Measurements from ENCODE around the gene TOPORS.
"Not testable (repeated sequence)": the region's sequence is repeated elsewhere in the genome, so short reads cannot be mapped to it uniquely, and the experiment has no call there.

The TOPORS gene

GRCh38 chr9:32551276-32552051 is 922 bp downstream of the TOPORS start:
- Histone ChIP-seq H2BK15ac (ENCODE audit: low read depth, poor library complexity, severe bottlenecking) (no peak overlapping the region), H3K9me3 (ENCODE audit: control insufficient read depth, low read length) (no peaks in the 10 kb centered on the region), H3K18ac (ENCODE audit: low read depth in 1 of 2, low read length in 2 of 2) (peak overlapping the region; percentile 1 to 59), H3K27me3 (ENCODE audit: control insufficient read depth in 1 of 2, insufficient read depth in 1 of 2, low read length in 2 of 2) (no peaks in the 10 kb centered on the region), H3K79me1 (replicated peaks; ENCODE audit: low read length, poor library complexity, severe bottlenecking) (peaks cover 9% of the 10 kb centered on the region), H3K14ac (ENCODE audit: low read length in 2 of 2) (peak overlapping the region; percentile 13 to 26), H4K91ac (ENCODE audit: low read length) (no peak overlapping the region), H3K4me3 (ENCODE audit: insufficient read depth in 1 of 2, low read depth in 1 of 2, low read length in 2 of 2) (peak overlapping the region; percentile 87 to 99), H2AK5ac (ENCODE audit: low read length, severe bottlenecking) (peak overlapping the region; percentile 41), H4K8ac (ENCODE audit: low read length) (peak overlapping the region; percentile 7), H3K4me2 (ENCODE audit: low read length, poor library complexity, severe bottlenecking) (peak overlapping the region; percentile 68), H2BK12ac (ENCODE audit: low read length in 2 of 2) (peak overlapping the region in 1 of 2 experiments; percentile 32), H2BK120ac (ENCODE audit: low read depth, low read length) (no peak overlapping the region), H2AFZ (ENCODE audit: low read depth, low read length) (peak overlapping the region; percentile 18), H3K4me1 (ENCODE audit: control insufficient read depth, insufficient read depth, low read depth, low read length) (peaks cover 3% of the 10 kb centered on the region), H2BK5ac (ENCODE audit: low read depth, low read length, poor library complexity, severe bottlenecking) (no peak overlapping the region), H3K36me3 (ENCODE audit: control insufficient read depth in 1 of 2, insufficient read depth in 2 of 2, low read depth in 1 of 2, low read length in 2 of 2) (peaks cover 0 to 20% of the 10 kb centered on the region in 2 experiments), H3K27ac (ENCODE audit: low read length, poor library complexity, severe bottlenecking) (peak overlapping the region; percentile 88), H3K23ac (ENCODE audit: low read length in 2 of 2) (no peak overlapping the region), H3K9ac (ENCODE audit: low read length) (peak overlapping the region; percentile 99), H3K4ac (ENCODE audit: low read depth in 1 of 2, low read length in 2 of 2) (peak overlapping the region in 1 of 2 experiments; percentile 34)
- under 1% methylated on average over 32 of the region's 36 CpGs for WGBS
- DNase-seq, result peak; percentile 70

GRCh38 chr9:32550562-32551275 is 1.7 kb downstream of the TOPORS start:
- H3K23ac ChIP-seq (ENCODE audit: low read length in 2 of 2), result peak overlapping the region in 1 of 2 experiments; percentile 83
- peaks cover 6% of the 10 kb centered on the region for H3K79me1 ChIP-seq (replicated peaks; ENCODE audit: low read length, poor library complexity, severe bottlenecking)
- H3K4me1 ChIP-seq (ENCODE audit: control insufficient read depth, insufficient read depth, low read depth, low read length), result peaks cover 3% of the 10 kb centered on the region
- no peak overlapping the region for H2AK5ac ChIP-seq (ENCODE audit: low read length, severe bottlenecking)
- no peak overlapping the region for H2BK5ac ChIP-seq (ENCODE audit: low read depth, low read length, poor library complexity, severe bottlenecking)
- peak overlapping the region; percentile 99 for H3K9ac ChIP-seq (ENCODE audit: low read length)
- no peak overlapping the region for H4K8ac ChIP-seq (ENCODE audit: low read length)
- peak overlapping the region in 1 of 2 experiments; percentile 6 for H3K18ac ChIP-seq (ENCODE audit: low read depth in 1 of 2, low read length in 2 of 2)
- no peaks in the 10 kb centered on the region for H3K9me3 ChIP-seq (ENCODE audit: control insufficient read depth, low read length)
- H3K36me3 ChIP-seq (ENCODE audit: control insufficient read depth in 1 of 2, insufficient read depth in 2 of 2, low read depth in 1 of 2, low read length in 2 of 2), result peaks cover 0 to 13% of the 10 kb centered on the region in 2 experiments
- H3K4me3 ChIP-seq (ENCODE audit: insufficient read depth in 1 of 2, low read depth in 1 of 2, low read length in 2 of 2), result peak overlapping the region; percentile 87 to 99
- peak overlapping the region in 1 of 2 experiments; percentile 11 for H3K14ac ChIP-seq (ENCODE audit: low read length in 2 of 2)
- peak overlapping the region in 1 of 2 experiments; percentile 32 for H2BK12ac ChIP-seq (ENCODE audit: low read length in 2 of 2)
- H2BK15ac ChIP-seq (ENCODE audit: low read depth, poor library complexity, severe bottlenecking), result no peak overlapping the region
- no peak overlapping the region for H2BK120ac ChIP-seq (ENCODE audit: low read depth, low read length)
- under 1% methylated on average over 56 of the region's 75 CpGs for WGBS
- peak overlapping the region; percentile 88 for H3K27ac ChIP-seq (ENCODE audit: low read length, poor library complexity, severe bottlenecking)
- peak overlapping the region; percentile 68 for H3K4me2 ChIP-seq (ENCODE audit: low read length, poor library complexity, severe bottlenecking)
- no peak overlapping the region for H4K91ac ChIP-seq (ENCODE audit: low read length)
- peak overlapping the region; percentile 18 for H2AFZ ChIP-seq (ENCODE audit: low read depth, low read length)
- peak overlapping the region in 1 of 2 experiments; percentile 67 for H3K4ac ChIP-seq (ENCODE audit: low read depth in 1 of 2, low read length in 2 of 2)
- peak; percentile 95 for DNase-seq
- H3K27me3 ChIP-seq (ENCODE audit: control insufficient read depth in 1 of 2, insufficient read depth in 1 of 2, low read length in 2 of 2), result no peaks in the 10 kb centered on the region

GRCh38 chr9:32550150-32550561 is 2.2 kb downstream of the TOPORS start:
- WGBS, result 2% methylated on average over 10 of the region's 10 CpGs
- peak; percentile 58 for DNase-seq
- no peak overlapping the region for H2BK5ac ChIP-seq (ENCODE audit: low read depth, low read length, poor library complexity, severe bottlenecking)
- no peak overlapping the region for H2AK5ac ChIP-seq (ENCODE audit: low read length, severe bottlenecking)
- H4K91ac ChIP-seq (ENCODE audit: low read length), result no peak overlapping the region
- peak overlapping the region in 1 of 2 experiments; percentile 67 for H3K4ac ChIP-seq (ENCODE audit: low read depth in 1 of 2, low read length in 2 of 2)
- H3K14ac ChIP-seq (ENCODE audit: low read length in 2 of 2), result peak overlapping the region in 1 of 2 experiments; percentile 11
- no peak overlapping the region for H2AFZ ChIP-seq (ENCODE audit: low read depth, low read length)
- H3K27ac ChIP-seq (ENCODE audit: low read length, poor library complexity, severe bottlenecking), result peak overlapping the region; percentile 59
- H3K9me3 ChIP-seq (ENCODE audit: control insufficient read depth, low read length), result no peaks in the 10 kb centered on the region
- no peak overlapping the region for H2BK12ac ChIP-seq (ENCODE audit: low read length in 2 of 2)
- peak overlapping the region; percentile 99 for H3K9ac ChIP-seq (ENCODE audit: low read length)
- H3K27me3 ChIP-seq (ENCODE audit: control insufficient read depth in 1 of 2, insufficient read depth in 1 of 2, low read length in 2 of 2), result no peaks in the 10 kb centered on the region
- peaks cover 3% of the 10 kb centered on the region for H3K79me1 ChIP-seq (replicated peaks; ENCODE audit: low read length, poor library complexity, severe bottlenecking)
- no peak overlapping the region for H3K18ac ChIP-seq (ENCODE audit: low read depth in 1 of 2, low read length in 2 of 2)
- H4K8ac ChIP-seq (ENCODE audit: low read length), result no peak overlapping the region
- H3K23ac ChIP-seq (ENCODE audit: low read length in 2 of 2), result peak overlapping the region in 1 of 2 experiments; percentile 83
- H3K36me3 ChIP-seq (ENCODE audit: control insufficient read depth in 1 of 2, insufficient read depth in 2 of 2, low read depth in 1 of 2, low read length in 2 of 2), result peaks cover 0 to 9% of the 10 kb centered on the region in 2 experiments
- H3K4me2 ChIP-seq (ENCODE audit: low read length, poor library complexity, severe bottlenecking), result peak overlapping the region; percentile 68
- no peak overlapping the region for H2BK120ac ChIP-seq (ENCODE audit: low read depth, low read length)
- peak overlapping the region; percentile 87 to 99 for H3K4me3 ChIP-seq (ENCODE audit: insufficient read depth in 1 of 2, low read depth in 1 of 2, low read length in 2 of 2)
- H3K4me1 ChIP-seq (ENCODE audit: control insufficient read depth, insufficient read depth, low read depth, low read length), result peaks cover 3% of the 10 kb centered on the region
- H2BK15ac ChIP-seq (ENCODE audit: low read depth, poor library complexity, severe bottlenecking), result no peak overlapping the region

- 99% methylated on average over 20 of the region's 20 CpGs for WGBS
- H3K23ac ChIP-seq (ENCODE audit: low read length in 2 of 2); H2BK12ac ChIP-seq (ENCODE audit: low read length in 2 of 2); H2BK5ac ChIP-seq (ENCODE audit: low read depth, low read length, poor library complexity, severe bottlenecking); H2BK15ac ChIP-seq (ENCODE audit: low read depth, poor library complexity, severe bottlenecking); H3K4me1 ChIP-seq (ENCODE audit: control insufficient read depth, insufficient read depth, low read depth, low read length); H2BK120ac ChIP-seq (ENCODE audit: low read depth, low read length); H3K27ac ChIP-seq (ENCODE audit: low read length, poor library complexity, severe bottlenecking); H3K4ac ChIP-seq (ENCODE audit: low read depth in 1 of 2, low read length in 2 of 2); H4K91ac ChIP-seq (ENCODE audit: low read length); H3K9ac ChIP-seq (ENCODE audit: low read length); H2AFZ ChIP-seq (ENCODE audit: low read depth, low read length); DNase-seq; H4K8ac ChIP-seq (ENCODE audit: low read length); H3K4me3 ChIP-seq (ENCODE audit: insufficient read depth in 1 of 2, low read depth in 1 of 2, low read length in 2 of 2); H2AK5ac ChIP-seq (ENCODE audit: low read length, severe bottlenecking); H3K27me3 ChIP-seq (ENCODE audit: control insufficient read depth in 1 of 2, insufficient read depth in 1 of 2, low read length in 2 of 2); H3K4me2 ChIP-seq (ENCODE audit: low read length, poor library complexity, severe bottlenecking); H3K79me1 ChIP-seq (replicated peaks; ENCODE audit: low read length, poor library complexity, severe bottlenecking); H3K18ac ChIP-seq (ENCODE audit: low read depth in 1 of 2, low read length in 2 of 2); H3K14ac ChIP-seq (ENCODE audit: low read length in 2 of 2); H3K9me3 ChIP-seq (ENCODE audit: control insufficient read depth, low read length): not testable (repeated sequence)
- peaks cover 0 to 15% of the 10 kb centered on the region in 2 experiments for H3K36me3 ChIP-seq (ENCODE audit: control insufficient read depth in 1 of 2, insufficient read depth in 2 of 2, low read depth in 1 of 2, low read length in 2 of 2)
These were observed 4.2 kb downstream of the TOPORS start for GRCh38 chr9:32548213-32548612.

All from mesenchymal stem cell (in vitro differentiated cells and primary cell).